Measurements from ENCODE around the gene TLE3.
A peak's percentile ranks its signal among the peaks of the same experiment; 100 is the strongest.

The TLE3 gene

GRCh38 chr15:70094690-70095311 is 2.9 kb downstream of the TLE3 start:
- peak overlapping the region; percentile 88 for H3K4me3 ChIP-seq (replicated peaks; ENCODE audit: low read depth, low read length)
- DNase-seq (ENCODE audit: low read depth), result peak; percentile 31
- no peak for TF ChIP-seq CTCF (IDR thresholded peaks at IDR 0.05; ENCODE audit: low read length, missing control alignments)

- no peak for TF ChIP-seq CTCF (IDR thresholded peaks at IDR 0.05; ENCODE audit: low read length, missing control alignments)
- H3K4me3 ChIP-seq (replicated peaks; ENCODE audit: low read depth, low read length), result peak overlapping the region; percentile 88
- DNase-seq (ENCODE audit: low read depth), result peak; percentile 79
These were observed 4.0 kb downstream of the TLE3 start for GRCh38 chr15:70093481-70094319.

GRCh38 chr15:70093070-70093469 is 4.6 kb downstream of the TLE3 start:
- peak overlapping the region; percentile 34 for H3K4me3 ChIP-seq (replicated peaks; ENCODE audit: low read depth, low read length)
- peak; percentile 66 for DNase-seq (ENCODE audit: low read depth)

GRCh38 chr15:70092464-70093027 is 5.2 kb downstream of the TLE3 start:
- peak overlapping the region; percentile 34 for H3K4me3 ChIP-seq (replicated peaks; ENCODE audit: low read depth, low read length)
- DNase-seq (ENCODE audit: low read depth), result peak; percentile 46
- no peak for TF ChIP-seq CTCF (IDR thresholded peaks at IDR 0.05; ENCODE audit: low read length, missing control alignments)

More at GRCh38 chr15:70093070-70093469, 4.6 kb downstream of the TLE3 start:
- peak; percentile 10 for TF ChIP-seq CTCF (IDR thresholded peaks at IDR 0.05; ENCODE audit: low read length, missing control alignments)

- TF ChIP-seq CTCF (IDR thresholded peaks at IDR 0.05; ENCODE audit: low read length, missing control alignments), result no peak
- H3K4me3 ChIP-seq (replicated peaks; ENCODE audit: low read depth, low read length), result peak overlapping the region; percentile 13
- peak; percentile 22 for DNase-seq (ENCODE audit: low read depth)
These were observed 5.8 kb downstream of the TLE3 start for GRCh38 chr15:70091726-70092463.

GRCh38 chr15:70090436-70091296 is 7.1 kb downstream of the TLE3 start:
- no peak for DNase-seq (ENCODE audit: low read depth)
- no peak for TF ChIP-seq CTCF (IDR thresholded peaks at IDR 0.05; ENCODE audit: low read length, missing control alignments)
- H3K4me3 ChIP-seq (replicated peaks; ENCODE audit: low read depth, low read length), result no peak overlapping the region

All from fibroblast of pulmonary artery (primary cell).